ENCODE measurements around the gene TP63.
"Not testable (repeated sequence)": the region's sequence is repeated elsewhere in the genome, so short reads cannot be mapped to it uniquely, and the experiment has no call there.

Gene TP63

GRCh38 chr3:189605717-189606116 is 25.5 kb upstream of the TP63 start:
- Mint-ChIP-seq H3K4me1 (no peaks in the 10 kb centered on the region), H3K27me3 (no peaks in the 10 kb centered on the region), H3K36me3 (no peaks in the 10 kb centered on the region), H3K9me3 (peaks cover 8 to 10% of the 10 kb centered on the region in 2 donors), H3K27ac (no peak overlapping the region), H3K4me3 (no peak overlapping the region)
- no peak for ATAC-seq (replicated peaks)
- DNase-seq: no peak

GRCh38 chr3:189606774-189607173 is 24.4 kb upstream of the TP63 start:
- no peaks in the 10 kb centered on the region for H3K27me3 Mint-ChIP-seq
- no peak overlapping the region for H3K4me3 Mint-ChIP-seq
- no peak overlapping the region for H3K27ac Mint-ChIP-seq
- ATAC-seq (replicated peaks): no peak
- H3K9me3 Mint-ChIP-seq: peaks cover 13 to 15% of the 10 kb centered on the region in 2 donors
- H3K4me1 Mint-ChIP-seq: no peaks in the 10 kb centered on the region
- no peaks in the 10 kb centered on the region for H3K36me3 Mint-ChIP-seq
- DNase-seq: no peak

- H3K9me3 Mint-ChIP-seq: peaks cover 14 to 24% of the 10 kb centered on the region in 2 donors
- not testable (repeated sequence) for ATAC-seq (replicated peaks); DNase-seq; H3K4me3 Mint-ChIP-seq; H3K36me3 Mint-ChIP-seq; H3K27me3 Mint-ChIP-seq; H3K4me1 Mint-ChIP-seq; H3K27ac Mint-ChIP-seq
Observed at GRCh38 chr3:189612641-189613040, 18.5 kb upstream of the TP63 start.

GRCh38 chr3:189613122-189613521 is 18.1 kb upstream of the TP63 start:
- H3K4me1 Mint-ChIP-seq: no peaks in the 10 kb centered on the region
- ATAC-seq (replicated peaks): no peak
- DNase-seq: no peak
- H3K4me3 Mint-ChIP-seq: no peak overlapping the region
- peaks cover 14 to 24% of the 10 kb centered on the region in 2 donors for H3K9me3 Mint-ChIP-seq
- H3K27me3 Mint-ChIP-seq: no peaks in the 10 kb centered on the region
- H3K36me3 Mint-ChIP-seq: no peaks in the 10 kb centered on the region
- H3K27ac Mint-ChIP-seq: no peak overlapping the region

GRCh38 chr3:189621948-189622603 is 9.1 kb upstream of the TP63 start:
- no peak overlapping the region for H3K4me3 Mint-ChIP-seq
- H3K4me1 Mint-ChIP-seq: peaks cover 0 to 2% of the 10 kb centered on the region in 2 donors
- no peak for DNase-seq
- peaks cover 0 to 1% of the 10 kb centered on the region in 2 donors for H3K9me3 Mint-ChIP-seq
- no peak overlapping the region for H3K27ac Mint-ChIP-seq
- H3K36me3 Mint-ChIP-seq: no peaks in the 10 kb centered on the region
- ATAC-seq (replicated peaks): no peak
- no peaks in the 10 kb centered on the region for H3K27me3 Mint-ChIP-seq

GRCh38 chr3:189622629-189623028 is 8.6 kb upstream of the TP63 start:
- ATAC-seq (replicated peaks) (no peak), DNase-seq (no peak)
- no peaks in the 10 kb centered on the region for H3K27me3 Mint-ChIP-seq
- H3K4me1 Mint-ChIP-seq: peaks cover 0 to 2% of the 10 kb centered on the region in 2 donors
- H3K9me3 Mint-ChIP-seq: peaks cover 0 to 1% of the 10 kb centered on the region in 2 donors
- H3K36me3 Mint-ChIP-seq: no peaks in the 10 kb centered on the region
- no peak overlapping the region for H3K4me3 Mint-ChIP-seq
- no peak overlapping the region for H3K27ac Mint-ChIP-seq

- H3K4me1 Mint-ChIP-seq: peaks cover 0 to 2% of the 10 kb centered on the region in 2 donors
- H3K4me3 Mint-ChIP-seq: no peak overlapping the region
- H3K27ac Mint-ChIP-seq: no peak overlapping the region
- ATAC-seq (replicated peaks) (no peak), DNase-seq (no peak)
- H3K27me3 Mint-ChIP-seq: no peaks in the 10 kb centered on the region
- no peaks in the 10 kb centered on the region for H3K36me3 Mint-ChIP-seq
- H3K9me3 Mint-ChIP-seq: peaks cover 0 to 1% of the 10 kb centered on the region in 2 donors
Observed at GRCh38 chr3:189624130-189624529, 7.1 kb upstream of the TP63 start.

GRCh38 chr3:189625071-189625470 is 6.1 kb upstream of the TP63 start:
- H3K27me3 Mint-ChIP-seq: no peaks in the 10 kb centered on the region
- DNase-seq (no peak), ATAC-seq (replicated peaks) (no peak)
- H3K27ac Mint-ChIP-seq: no peak overlapping the region
- peaks cover 0 to 2% of the 10 kb centered on the region in 2 donors for H3K4me1 Mint-ChIP-seq
- no peaks in the 10 kb centered on the region for H3K36me3 Mint-ChIP-seq
- H3K9me3 Mint-ChIP-seq: no peaks in the 10 kb centered on the region
- H3K4me3 Mint-ChIP-seq: no peak overlapping the region

- Mint-ChIP-seq H3K27ac (no peak overlapping the region), H3K9me3 (no peaks in the 10 kb centered on the region), H3K27me3 (no peaks in the 10 kb centered on the region), H3K4me1 (peaks cover 0 to 2% of the 10 kb centered on the region in 2 donors), H3K4me3 (no peak overlapping the region), H3K36me3 (no peaks in the 10 kb centered on the region)
- DNase-seq (no peak), ATAC-seq (replicated peaks) (no peak)
Observed at GRCh38 chr3:189625572-189625971, 5.6 kb upstream of the TP63 start.

- H3K27me3 Mint-ChIP-seq: no peaks in the 10 kb centered on the region
- DNase-seq (no peak), ATAC-seq (replicated peaks) (no peak)
- peaks cover 0 to 5% of the 10 kb centered on the region in 2 donors for H3K4me1 Mint-ChIP-seq
- no peak overlapping the region for H3K27ac Mint-ChIP-seq
- no peaks in the 10 kb centered on the region for H3K9me3 Mint-ChIP-seq
- H3K4me3 Mint-ChIP-seq: no peak overlapping the region
- H3K36me3 Mint-ChIP-seq: no peaks in the 10 kb centered on the region
Observed at GRCh38 chr3:189626286-189626685, 4.9 kb upstream of the TP63 start.

- Mint-ChIP-seq H3K4me1 (peaks cover 0 to 5% of the 10 kb centered on the region in 2 donors), H3K9me3 (no peaks in the 10 kb centered on the region), H3K36me3 (no peaks in the 10 kb centered on the region), H3K27me3 (no peaks in the 10 kb centered on the region), H3K27ac (no peak overlapping the region), H3K4me3 (no peak overlapping the region)
- DNase-seq (no peak), ATAC-seq (replicated peaks) (no peak)
Observed at GRCh38 chr3:189629803-189630455, 1.3 kb upstream of the TP63 start.

GRCh38 chr3:189630767-189631372 is 319 bp upstream of the TP63 start:
- H3K27ac Mint-ChIP-seq: peak overlapping the region; percentile 48
- no peak overlapping the region for H3K4me3 Mint-ChIP-seq
- H3K9me3 Mint-ChIP-seq: no peaks in the 10 kb centered on the region
- no peaks in the 10 kb centered on the region for H3K27me3 Mint-ChIP-seq
- H3K4me1 Mint-ChIP-seq: peaks cover 0 to 3% of the 10 kb centered on the region in 2 donors
- no peaks in the 10 kb centered on the region for H3K36me3 Mint-ChIP-seq
- DNase-seq: no peak
- ATAC-seq (replicated peaks): peak; percentile 55 to 71

GRCh38 chr3:189631409-189631808 is 220 bp downstream of the TP63 start:
- Mint-ChIP-seq H3K4me3 (no peak overlapping the region), H3K9me3 (no peaks in the 10 kb centered on the region), H3K27ac (no peak overlapping the region), H3K36me3 (no peaks in the 10 kb centered on the region), H3K27me3 (no peaks in the 10 kb centered on the region), H3K4me1 (peaks cover 0 to 3% of the 10 kb centered on the region in 2 donors)
- ATAC-seq (replicated peaks) (no peak), DNase-seq (no peak)

- Mint-ChIP-seq H3K27ac (no peak overlapping the region), H3K4me3 (no peak overlapping the region), H3K9me3 (no peaks in the 10 kb centered on the region), H3K36me3 (no peaks in the 10 kb centered on the region), H3K27me3 (no peaks in the 10 kb centered on the region), H3K4me1 (peaks cover 0 to 3% of the 10 kb centered on the region in 2 donors)
- ATAC-seq (replicated peaks) (no peak), DNase-seq (no peak)
Observed at GRCh38 chr3:189632242-189632641, 1.1 kb downstream of the TP63 start.

- Mint-ChIP-seq H3K9me3 (no peaks in the 10 kb centered on the region), H3K4me3 (no peak overlapping the region), H3K27ac (no peak overlapping the region), H3K27me3 (no peaks in the 10 kb centered on the region), H3K4me1 (peaks cover 0 to 3% of the 10 kb centered on the region in 2 donors), H3K36me3 (no peaks in the 10 kb centered on the region)
- DNase-seq: no peak
- no peak for ATAC-seq (replicated peaks)
Observed at GRCh38 chr3:189635339-189635738, 4.2 kb downstream of the TP63 start.
